Measurements from ENCODE around the gene FBN1. TPM values are rescaled to one million over a fixed set of nuclear protein-coding genes. Genes with fewer than 3 reads are reported as not detected.

The FBN1 gene
- total RNA-seq, 2 experiments from 2014 or later, result 1.3 to 1.7 TPM

DNA sequence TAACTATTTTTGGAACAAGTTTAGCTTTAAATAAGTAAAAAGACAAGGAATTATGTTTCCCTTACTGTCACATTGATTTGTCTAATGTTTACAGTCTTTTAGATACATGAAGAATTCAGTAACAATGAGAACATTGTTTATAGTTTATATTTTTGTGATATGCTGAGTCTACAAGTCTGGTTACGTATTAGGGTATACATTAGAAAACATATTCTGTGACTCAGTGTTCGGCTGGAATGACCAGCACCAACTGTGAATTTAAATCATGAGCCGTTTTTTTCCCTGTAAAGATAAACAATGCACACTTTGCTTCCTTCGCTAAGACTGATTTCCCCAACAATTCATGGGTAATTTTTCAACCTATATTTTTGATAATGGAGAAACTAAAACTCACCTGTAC, 182.8 kb downstream of the FBN1 start:
- H3K36me3 Mint-ChIP-seq (ENCODE audit: low read depth), result no peaks in the 10 kb centered on the region

DNA sequence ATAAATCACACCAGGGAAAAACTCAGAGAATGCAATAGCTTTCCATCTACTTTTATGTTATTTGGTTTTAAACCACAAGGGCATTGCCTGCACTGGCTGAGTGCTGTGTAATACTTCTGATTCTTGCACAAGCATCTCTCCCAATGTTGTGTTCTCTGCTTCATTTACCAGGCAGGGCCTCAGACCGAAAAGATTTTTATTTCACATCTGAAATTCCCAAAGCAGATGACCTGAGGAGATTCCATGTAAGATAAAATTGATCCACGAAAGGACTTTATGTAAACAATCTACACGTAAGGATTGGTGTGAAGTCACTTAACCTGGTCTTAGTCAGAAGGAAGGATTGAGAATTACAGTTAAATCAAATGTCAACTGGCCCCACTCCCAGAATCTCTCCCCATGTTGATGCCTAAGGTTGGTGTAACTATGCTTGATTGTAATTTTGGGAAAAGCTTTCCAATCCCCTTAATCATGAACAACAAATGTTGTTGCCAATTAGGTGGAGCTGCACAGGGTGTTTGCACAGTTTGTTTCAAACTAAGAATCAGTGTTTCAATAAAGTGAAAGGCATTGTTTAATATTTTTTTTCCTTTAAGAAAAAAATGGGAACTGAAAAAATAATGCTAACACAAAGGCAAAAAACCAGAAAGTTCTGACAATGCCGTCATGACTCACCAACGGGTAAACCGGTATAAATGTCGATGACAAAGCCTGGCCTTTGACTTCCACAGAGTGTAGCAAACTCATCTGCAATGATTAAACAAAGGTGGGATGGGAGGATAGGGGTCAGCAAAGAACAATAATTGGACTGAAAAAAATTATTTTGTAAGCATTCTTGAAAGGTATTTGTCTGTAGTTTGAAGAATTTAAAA, 185.7 kb downstream of the FBN1 start:
- POLR2A ChIA-PET, result interaction anchor here (1.3 kb wide), 1 partner anchor 128 kb away, joined by 3 read pairs; no protein-coding TSS in a partner anchor
- H3K4me3 Mint-ChIP-seq, result no peak overlapping the region
- H3K36me3 Mint-ChIP-seq (ENCODE audit: low read depth), result no peaks in the 10 kb centered on the region
- CTCF ChIA-PET, result no interaction called here
- no peaks in the 10 kb centered on the region for H3K9me3 Mint-ChIP-seq
- no peak overlapping the region for H3K27ac Mint-ChIP-seq
- no peaks in the 10 kb centered on the region for H3K4me1 Mint-ChIP-seq
- no peak for DNase-seq
- H3K27me3 Mint-ChIP-seq, result no peaks in the 10 kb centered on the region

More for the DNA sequence above, 182.8 kb downstream of the FBN1 start:
- ChIA-PET POLR2A (no interaction called here), CTCF (no interaction called here)
- Mint-ChIP-seq H3K4me1 (no peaks in the 10 kb centered on the region), H3K27ac (no peak overlapping the region), H3K27me3 (no peaks in the 10 kb centered on the region), H3K4me3 (no peak overlapping the region), H3K9me3 (no peaks in the 10 kb centered on the region)
- DNase-seq, result no peak

DNA sequence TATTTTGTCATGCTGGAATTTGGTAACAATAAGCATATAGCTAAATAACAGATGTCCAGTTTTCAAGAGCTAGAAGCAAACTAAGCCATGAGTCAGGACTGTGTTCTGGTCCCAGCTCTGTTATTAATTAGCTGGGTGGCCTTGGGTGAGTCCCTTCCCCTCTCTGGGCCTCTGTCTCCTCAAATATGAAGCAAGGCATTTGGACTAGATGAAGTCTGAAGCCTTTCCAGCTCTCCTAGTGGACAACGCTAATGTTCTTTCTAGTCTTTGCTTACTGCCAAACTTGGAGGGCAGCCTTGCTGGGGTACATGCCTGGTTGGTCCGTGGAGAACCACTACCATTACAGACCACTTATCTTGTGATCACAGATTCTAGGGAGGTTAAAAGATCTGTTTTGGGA, 186.6 kb downstream of the FBN1 start:
- Mint-ChIP-seq H3K27me3 (no peaks in the 10 kb centered on the region), H3K27ac (no peak overlapping the region), H3K9me3 (no peaks in the 10 kb centered on the region), H3K4me1 (no peaks in the 10 kb centered on the region), H3K4me3 (no peak overlapping the region), H3K36me3 (ENCODE audit: low read depth) (no peaks in the 10 kb centered on the region)
- DNase-seq, result no peak
- CTCF ChIA-PET, result interaction anchor here (0.7 kb wide), 1 partner anchor 12 kb away, joined by 3 read pairs; no protein-coding TSS in a partner anchor
- POLR2A ChIA-PET, result interaction anchor here (1.3 kb wide), 1 partner anchor 127 kb away, joined by 3 read pairs; no protein-coding TSS in a partner anchor

DNA sequence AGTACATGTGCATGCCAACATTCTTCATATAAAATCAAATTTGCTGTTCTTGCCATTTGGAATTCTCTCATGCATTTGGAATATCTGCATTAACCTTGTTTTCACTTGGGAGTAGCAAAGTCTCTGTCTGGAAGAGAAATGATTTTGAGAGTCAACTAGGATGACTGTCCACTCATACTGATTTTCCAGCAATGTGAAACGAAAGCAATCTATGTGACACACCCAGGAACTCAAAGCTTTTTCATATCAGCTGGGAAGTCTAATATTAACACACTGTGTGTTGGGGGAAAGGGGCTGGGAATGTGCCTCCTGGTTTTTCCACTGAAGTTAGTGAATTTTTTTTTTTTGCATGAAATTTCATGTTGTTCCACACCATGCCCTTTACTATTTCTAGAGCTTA, 189.4 kb downstream of the FBN1 start:
- Mint-ChIP-seq H3K4me3 (no peak overlapping the region), H3K27ac (no peak overlapping the region), H3K27me3 (no peaks in the 10 kb centered on the region), H3K4me1 (no peaks in the 10 kb centered on the region), H3K9me3 (no peaks in the 10 kb centered on the region), H3K36me3 (ENCODE audit: low read depth) (no peaks in the 10 kb centered on the region)
- no peak for DNase-seq
- ChIA-PET POLR2A (no interaction called here), CTCF (no interaction called here)

DNA sequence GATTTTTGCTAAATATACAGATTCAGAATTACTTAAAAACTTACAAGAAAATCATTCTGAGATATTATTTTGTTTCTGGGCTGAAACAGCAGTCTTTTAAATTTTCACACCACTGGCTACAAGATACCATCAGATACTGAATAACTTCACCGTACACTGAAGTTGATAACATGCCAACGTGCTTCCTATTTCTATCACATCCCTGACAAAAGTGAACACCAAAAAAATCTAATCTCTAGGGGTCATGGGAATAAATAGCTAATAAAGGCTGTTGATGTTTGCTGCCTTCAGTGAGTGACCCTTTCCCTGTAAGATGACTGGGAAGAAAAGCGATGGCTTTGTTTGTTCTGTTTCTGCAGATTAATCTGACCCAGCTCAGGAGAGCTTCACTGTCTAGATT, 193.8 kb downstream of the FBN1 start:
- no peaks in the 10 kb centered on the region for H3K36me3 Mint-ChIP-seq (ENCODE audit: low read depth)
- POLR2A ChIA-PET, result no interaction called here
- no peaks in the 10 kb centered on the region for H3K9me3 Mint-ChIP-seq
- peaks cover 2% of the 10 kb centered on the region for H3K4me1 Mint-ChIP-seq
- no peak overlapping the region for H3K27ac Mint-ChIP-seq
- CTCF ChIA-PET, result no interaction called here
- no peak overlapping the region for H3K4me3 Mint-ChIP-seq
- no peak for DNase-seq
- H3K27me3 Mint-ChIP-seq, result no peaks in the 10 kb centered on the region

DNA sequence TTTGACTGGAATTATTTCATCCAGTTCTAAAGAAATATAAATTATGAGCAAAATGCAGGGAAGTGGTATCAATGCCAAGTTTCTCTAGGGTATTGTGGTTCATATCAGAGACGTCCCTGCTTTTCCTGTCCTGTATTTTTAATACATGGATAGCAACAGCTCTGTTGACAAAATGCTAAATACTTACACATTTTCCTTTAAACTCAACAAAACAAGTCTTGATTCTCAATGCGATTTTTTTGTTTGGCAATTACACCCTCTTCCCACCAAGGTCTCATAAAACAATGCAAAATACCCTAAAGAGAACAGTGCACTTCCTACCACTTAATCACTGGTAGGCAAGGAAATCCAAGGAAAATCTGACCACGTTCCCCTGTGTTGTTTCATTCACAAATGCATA, 194.3 kb downstream of the FBN1 start:
- CTCF ChIA-PET, result no interaction called here
- Mint-ChIP-seq H3K4me1 (peaks cover 2% of the 10 kb centered on the region), H3K9me3 (no peaks in the 10 kb centered on the region), H3K4me3 (no peak overlapping the region), H3K27ac (no peak overlapping the region), H3K27me3 (no peaks in the 10 kb centered on the region), H3K36me3 (ENCODE audit: low read depth) (no peaks in the 10 kb centered on the region)
- no peak for DNase-seq
- POLR2A ChIA-PET, result no interaction called here

DNA sequence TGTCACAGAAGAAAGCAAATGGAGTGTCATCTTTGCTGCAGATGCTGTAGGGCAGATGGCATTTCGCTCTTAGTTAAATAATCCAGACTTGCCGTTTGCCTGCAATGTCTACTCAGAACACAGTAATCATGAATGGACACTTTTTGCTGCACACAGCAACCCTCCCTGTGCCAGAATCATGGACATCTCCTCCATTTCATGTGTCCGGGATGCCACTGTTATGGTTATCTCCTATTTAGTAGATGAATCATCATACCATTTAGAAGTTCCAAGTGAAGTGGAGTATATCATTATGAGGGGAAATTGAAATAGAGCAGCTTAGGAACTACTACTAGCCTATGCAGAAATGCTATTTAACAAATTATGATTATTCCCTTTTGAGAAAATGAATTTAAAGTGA, 195.8 kb downstream of the FBN1 start:
- no peak overlapping the region for H3K4me3 Mint-ChIP-seq
- no peaks in the 10 kb centered on the region for H3K9me3 Mint-ChIP-seq
- no peak for DNase-seq
- CTCF ChIA-PET, result no interaction called here
- no peak overlapping the region for H3K27ac Mint-ChIP-seq
- POLR2A ChIA-PET, result no interaction called here
- no peaks in the 10 kb centered on the region for H3K36me3 Mint-ChIP-seq (ENCODE audit: low read depth)
- peaks cover 2% of the 10 kb centered on the region for H3K4me1 Mint-ChIP-seq
- no peaks in the 10 kb centered on the region for H3K27me3 Mint-ChIP-seq

DNA sequence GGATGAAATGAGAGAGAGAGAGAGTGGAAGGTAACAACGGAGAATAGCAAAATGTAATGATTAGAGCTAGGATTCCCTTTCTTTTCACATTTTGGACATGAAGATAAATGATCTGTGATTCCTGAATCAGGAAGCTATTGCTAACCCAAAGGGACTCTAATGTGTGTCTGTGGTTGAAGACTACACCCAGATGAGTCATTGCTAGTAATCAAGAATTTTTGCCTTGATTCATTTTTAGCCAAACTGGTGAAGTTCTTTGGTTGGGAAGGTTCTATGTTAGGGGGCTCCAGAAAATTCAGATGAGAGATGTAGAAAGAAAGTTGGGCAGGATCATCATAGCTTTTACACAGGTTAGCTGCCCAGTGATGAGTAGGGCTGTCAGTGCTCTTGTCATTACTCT, 197.9 kb downstream of the FBN1 start:
- Mint-ChIP-seq H3K36me3 (ENCODE audit: low read depth) (no peaks in the 10 kb centered on the region), H3K27me3 (no peaks in the 10 kb centered on the region), H3K4me3 (no peak overlapping the region), H3K27ac (no peak overlapping the region), H3K9me3 (no peaks in the 10 kb centered on the region), H3K4me1 (peaks cover 2% of the 10 kb centered on the region)
- CTCF ChIA-PET, result interaction anchor here (0.7 kb wide), 1 partner anchor 11 kb away, joined by 3 read pairs; no protein-coding TSS in a partner anchor
- POLR2A ChIA-PET, result no interaction called here
- DNase-seq, result no peak

DNA sequence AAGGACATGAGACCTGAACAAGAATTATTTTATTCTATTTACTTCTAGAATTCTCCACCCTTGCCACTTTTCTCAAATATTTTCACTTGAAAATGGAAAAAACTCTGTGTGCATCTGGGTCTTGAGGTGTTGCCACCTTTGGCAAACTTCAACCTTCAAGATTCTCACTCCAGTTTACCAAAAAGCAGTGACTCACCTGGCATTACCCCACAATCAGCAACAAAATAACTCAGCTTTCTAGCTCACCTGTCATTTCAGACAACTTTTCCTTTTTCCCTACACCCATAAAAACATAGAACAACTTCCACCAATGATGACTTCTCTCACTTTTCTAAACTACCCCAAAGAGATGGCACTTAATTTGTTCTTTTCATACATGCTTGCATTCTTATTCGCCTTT, 198.5 kb downstream of the FBN1 start:
- CTCF ChIA-PET, result interaction anchor here (0.7 kb wide), 1 partner anchor 11 kb away, joined by 3 read pairs; no protein-coding TSS in a partner anchor
- H3K36me3 Mint-ChIP-seq (ENCODE audit: low read depth), result no peaks in the 10 kb centered on the region

DNA sequence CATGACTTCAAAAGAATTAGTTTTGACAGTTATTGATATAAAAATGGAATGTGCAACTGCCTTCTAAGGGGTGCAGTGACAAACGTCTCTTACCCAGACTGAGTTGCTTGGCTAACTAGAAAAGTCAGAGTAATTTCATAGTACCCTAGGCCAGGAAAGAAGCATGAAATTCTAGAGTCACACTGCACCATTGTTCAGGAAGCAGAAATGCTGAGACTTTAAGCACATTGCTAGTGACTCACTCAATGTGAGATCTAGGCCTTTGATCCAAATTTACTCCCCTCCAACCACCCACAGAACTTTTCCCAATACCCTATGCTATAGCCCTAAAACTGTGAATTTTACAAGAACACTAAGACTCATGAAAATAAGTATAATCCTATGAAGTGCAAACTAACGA, 203.5 kb downstream of the FBN1 start:
- DNase-seq, result no peak
- POLR2A ChIA-PET, result no interaction called here
- CTCF ChIA-PET, result no interaction called here
- H3K4me3 Mint-ChIP-seq, result no peak overlapping the region
- H3K9me3 Mint-ChIP-seq, result no peaks in the 10 kb centered on the region
- H3K27me3 Mint-ChIP-seq, result no peaks in the 10 kb centered on the region
- H3K4me1 Mint-ChIP-seq, result no peaks in the 10 kb centered on the region
- no peaks in the 10 kb centered on the region for H3K36me3 Mint-ChIP-seq (ENCODE audit: low read depth)
- no peak overlapping the region for H3K27ac Mint-ChIP-seq

More for the DNA sequence above, 198.5 kb downstream of the FBN1 start:
- Mint-ChIP-seq H3K27me3 (no peaks in the 10 kb centered on the region), H3K4me3 (no peak overlapping the region), H3K4me1 (peaks cover 2% of the 10 kb centered on the region), H3K27ac (no peak overlapping the region), H3K9me3 (no peaks in the 10 kb centered on the region)
- no peak for DNase-seq
- POLR2A ChIA-PET, result no interaction called here

DNA sequence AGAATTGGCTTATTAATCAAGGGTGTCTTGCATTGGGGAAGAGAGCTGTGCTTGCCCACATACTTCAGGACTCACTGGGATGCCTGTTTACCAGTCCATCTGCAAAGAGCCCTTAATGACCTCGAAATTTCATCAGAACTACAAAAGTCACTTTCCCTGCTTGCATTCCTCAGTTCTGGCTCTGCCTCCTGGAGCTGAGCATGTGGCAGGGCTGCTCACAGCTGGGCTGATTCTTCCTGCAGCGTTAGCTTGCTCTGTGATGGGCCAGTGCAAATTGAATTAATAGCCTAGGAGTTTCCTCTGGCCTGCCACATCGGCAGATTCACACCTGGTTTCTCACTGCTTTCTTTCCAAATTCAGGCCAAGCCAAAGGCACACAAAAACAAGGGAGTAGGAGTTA, 205.4 kb downstream of the FBN1 start:
- ChIA-PET POLR2A (no interaction called here), CTCF (no interaction called here)
- Mint-ChIP-seq H3K36me3 (ENCODE audit: low read depth) (no peaks in the 10 kb centered on the region), H3K4me1 (no peaks in the 10 kb centered on the region), H3K27me3 (no peaks in the 10 kb centered on the region), H3K4me3 (no peak overlapping the region), H3K9me3 (no peaks in the 10 kb centered on the region), H3K27ac (no peak overlapping the region)
- DNase-seq, result no peak

DNA sequence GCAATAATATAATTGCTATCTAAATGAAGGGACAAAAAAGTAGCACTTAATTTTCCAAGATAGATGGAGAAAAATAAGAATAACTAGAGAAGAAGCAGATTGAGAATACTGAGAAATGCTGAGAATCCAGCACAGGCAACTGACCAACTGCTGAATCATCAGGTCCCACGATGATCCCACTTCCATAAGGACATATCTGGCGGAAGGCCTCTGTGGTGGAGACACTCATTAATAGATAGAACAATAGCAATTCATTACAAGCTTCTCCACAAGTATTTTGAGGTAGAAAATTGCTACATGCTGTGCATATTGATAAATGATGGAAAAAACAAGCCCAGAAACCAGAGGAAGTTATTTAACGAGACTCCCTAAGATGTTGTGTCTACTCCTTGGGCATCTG, 208.3 kb downstream of the FBN1 start:
- Mint-ChIP-seq H3K27me3 (no peaks in the 10 kb centered on the region), H3K4me1 (peaks cover 5% of the 10 kb centered on the region), H3K36me3 (ENCODE audit: low read depth) (no peaks in the 10 kb centered on the region), H3K9me3 (no peaks in the 10 kb centered on the region), H3K27ac (no peak overlapping the region), H3K4me3 (no peak overlapping the region)
- POLR2A ChIA-PET, result no interaction called here
- no peak for DNase-seq
- CTCF ChIA-PET, result interaction anchor here (0.5 kb wide), 1 partner anchor 1121 kb away, joined by 3 read pairs; no protein-coding TSS in a partner anchor

DNA sequence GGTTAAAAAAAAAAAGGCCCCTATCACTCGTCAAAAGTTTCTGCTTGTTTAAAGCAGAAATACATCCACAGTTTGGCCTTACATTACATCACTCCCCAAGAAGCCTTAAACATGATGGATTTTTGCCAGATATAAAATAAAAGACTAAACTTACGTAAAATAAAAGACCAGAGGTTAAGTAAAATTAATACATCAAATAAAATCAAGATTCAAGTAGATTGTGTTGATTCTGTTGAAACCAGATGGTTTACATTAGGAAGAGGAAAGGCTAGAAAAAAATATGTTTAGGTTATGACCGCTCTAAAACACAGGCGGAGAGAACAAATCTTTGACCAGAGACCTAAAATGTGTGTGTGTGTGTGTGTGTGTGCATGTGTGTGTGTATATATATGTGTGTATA, 210.2 kb downstream of the FBN1 start:
- H3K4me1 Mint-ChIP-seq, result peaks cover 5% of the 10 kb centered on the region
- POLR2A ChIA-PET, result no interaction called here
- DNase-seq, result no peak
- CTCF ChIA-PET, result no interaction called here
- H3K27me3 Mint-ChIP-seq, result no peaks in the 10 kb centered on the region
- H3K4me3 Mint-ChIP-seq, result no peak overlapping the region
- H3K9me3 Mint-ChIP-seq, result no peaks in the 10 kb centered on the region
- H3K36me3 Mint-ChIP-seq (ENCODE audit: low read depth), result no peaks in the 10 kb centered on the region
- no peak overlapping the region for H3K27ac Mint-ChIP-seq

DNA sequence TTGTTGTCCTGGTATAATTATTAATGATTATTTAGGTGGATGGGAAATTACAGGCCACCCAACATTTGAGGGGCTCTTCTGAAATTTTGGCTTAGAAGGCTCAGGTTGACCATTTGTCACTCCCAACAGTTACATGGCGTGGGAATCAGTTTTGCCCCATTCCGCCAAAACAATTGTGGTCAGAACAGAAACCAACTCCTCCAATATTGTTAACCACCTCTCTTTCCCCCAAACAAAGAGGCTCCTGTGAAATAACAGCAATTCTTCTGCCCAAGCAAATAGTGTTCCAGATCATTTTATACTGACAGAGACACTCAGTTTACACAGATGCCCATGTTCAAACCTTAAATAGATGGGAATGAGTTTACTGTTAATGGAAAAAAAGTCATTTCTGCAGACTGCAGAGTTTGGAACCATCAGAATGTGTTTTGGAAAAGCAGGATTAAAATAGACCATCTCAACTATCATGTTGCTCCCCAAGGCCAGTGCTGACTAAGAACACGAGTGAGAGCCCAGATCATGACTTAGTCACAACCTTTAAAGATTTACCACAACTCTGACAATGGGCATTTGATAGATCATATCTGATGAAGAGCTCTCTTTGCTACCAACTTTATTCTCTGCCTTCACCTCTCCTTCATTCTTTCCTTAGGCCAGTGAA, 212.2 kb downstream of the FBN1 start:
- ChIA-PET POLR2A (no interaction called here), CTCF (no interaction called here)
- Mint-ChIP-seq H3K9me3 (no peaks in the 10 kb centered on the region), H3K4me1 (peaks cover 5% of the 10 kb centered on the region), H3K27ac (no peak overlapping the region), H3K4me3 (no peak overlapping the region), H3K27me3 (no peaks in the 10 kb centered on the region), H3K36me3 (ENCODE audit: low read depth) (no peaks in the 10 kb centered on the region)
- no peak for DNase-seq

Measured in activated CD4-positive, alpha-beta memory T cell treated with anti-CD3 and anti-CD28 coated beads, Interleukin-2, amount 10 ng/mL, durations not matched to agents 7 days and 5 days (primary cell).